Large intestine (tissue), 3 donors: Measurements from ENCODE around the gene SEZ6. TPM values are rescaled to one million over a fixed set of nuclear protein-coding genes. Genes with fewer than 3 reads are reported as not detected.

Source experiments
- DNase-seq, 2 donors: peaks; one replicate each; pipeline versions ENCODE4 v3.0.0 to v3.0.0-alpha.2; 2013
- H3K27ac ChIP-seq: one replicate; pipeline ENCODE4 v1.5.1; 2013; ENCODE audit warnings: low read length
- H3K27me3 ChIP-seq: 2 replicates; pipeline ENCODE4 v1.6.1; 2013; ENCODE audit warnings: low read length; ENCODE audit not compliant: control insufficient read depth, insufficient read depth
- H3K36me3 ChIP-seq: 2 replicates; pipeline ENCODE4 v1.6.1; 2013; ENCODE audit warnings: low read length; ENCODE audit not compliant: control insufficient read depth, insufficient read depth
- H3K4me1 ChIP-seq: one replicate; pipeline ENCODE4 v1.6.1; 2013; ENCODE audit warnings: low read length; ENCODE audit not compliant: control insufficient read depth, insufficient read depth
- H3K4me3 ChIP-seq: one replicate; pipeline ENCODE4 v1.5.1; 2013; ENCODE audit warnings: low read length
- H3K9me3 ChIP-seq: one replicate; pipeline ENCODE4 v1.6.1; 2013; ENCODE audit warnings: mild to moderate bottlenecking, low read depth, low read length, moderate library complexity; ENCODE audit not compliant: control insufficient read depth
- WGBS: methylation state at CpG from one replicate; pipeline ENCODE4 v1.1.5; 2013; ENCODE audit warnings: low lambda C conversion rate; ENCODE audit not compliant: insufficient coverage; 5-methylcytosine and 5-hydroxymethylcytosine counted together
- polyA plus RNA-seq: library from polyadenylated mRNA; unstranded; fragments of 120-200 nt; gene quantifications from one replicate; pipeline ENCODE4 v1.2.1, GENCODE V29; 2013

Gene SEZ6
- polyA plus RNA-seq, 1 donor, result 4.6 TPM

GRCh38 chr17:28906276-28906675 is 99.6 kb downstream of the SEZ6 start:
- Histone ChIP-seq H3K9me3 (no peaks in the 10 kb centered on the region), H3K27me3 (no peaks in the 10 kb centered on the region), H3K4me3 (no peak overlapping the region), H3K27ac (no peak overlapping the region), H3K36me3 (peaks cover 58% of the 10 kb centered on the region), H3K4me1 (peaks cover 12% of the 10 kb centered on the region)
- no peak for DNase-seq
- no CpG with 5 or more reads among the region's 9 CpGs for WGBS

Other genes with a start within 250 kb of the SEZ6 start
- 24.0 TPM for gene FAM222B, start 163.2 kb downstream of the SEZ6 start, polyA plus RNA-seq
- 54.2 TPM for gene ERAL1, start 151.0 kb downstream of the SEZ6 start, polyA plus RNA-seq
- gene FLOT2, start 108.3 kb downstream of the SEZ6 start, polyA plus RNA-seq, result 74.6 TPM
- gene DHRS13, start 103.0 kb downstream of the SEZ6 start, polyA plus RNA-seq, result 8.4 TPM
- 27.7 TPM for gene PHF12, start 54.5 kb downstream of the SEZ6 start, polyA plus RNA-seq
- gene PIPOX, start 37.1 kb upstream of the SEZ6 start, polyA plus RNA-seq, result 51.5 TPM
- gene MYO18A, start 174.4 kb upstream of the SEZ6 start, polyA plus RNA-seq, result 46.2 TPM
- gene CRYBA1, start 240.8 kb upstream of the SEZ6 start, polyA plus RNA-seq, result not detected